ENCODE measurements around the gene SLC24A4. TPM values are rescaled to one million over a fixed set of nuclear protein-coding genes. Genes with fewer than 3 reads are reported as not detected.
A peak's percentile ranks its signal among the peaks of the same experiment; 100 is the strongest.

The SLC24A4 gene
- total RNA-seq, 1 donor from 2014 or later: not detected

- peak; percentile 15 for DNase-seq (ENCODE audit: low read depth, low spot score)
These were observed 152.7 kb downstream of the SLC24A4 start for GRCh38 chr14:92475451-92476187.

- no peak for DNase-seq (ENCODE audit: low read depth, low spot score)
These were observed 157.9 kb downstream of the SLC24A4 start for GRCh38 chr14:92480856-92481255.

GRCh38 chr14:92481386-92481785, 158.4 kb downstream of the SLC24A4 start:
- DNase-seq (ENCODE audit: low read depth, low spot score): no peak

- no peak for DNase-seq (ENCODE audit: low read depth, low spot score)
These were observed 159.0 kb downstream of the SLC24A4 start for GRCh38 chr14:92481811-92482555.

GRCh38 chr14:92482621-92483319, 159.8 kb downstream of the SLC24A4 start:
- no peak for DNase-seq (ENCODE audit: low read depth, low spot score)

GRCh38 chr14:92484132-92484823, 161.3 kb downstream of the SLC24A4 start:
- no peak for DNase-seq (ENCODE audit: low read depth, low spot score)

GRCh38 chr14:92486881-92487280, 163.9 kb downstream of the SLC24A4 start:
- DNase-seq (ENCODE audit: low read depth, low spot score): no peak

GRCh38 chr14:92487513-92488133, 164.7 kb downstream of the SLC24A4 start:
- DNase-seq (ENCODE audit: low read depth, low spot score): no peak

GRCh38 chr14:92489394-92490238, 166.7 kb downstream of the SLC24A4 start:
- DNase-seq (ENCODE audit: low read depth, low spot score): no peak

- DNase-seq (ENCODE audit: low read depth, low spot score): no peak
These were observed 167.4 kb downstream of the SLC24A4 start for GRCh38 chr14:92490239-92490959.

- DNase-seq (ENCODE audit: low read depth, low spot score): no peak
These were observed 168.8 kb downstream of the SLC24A4 start for GRCh38 chr14:92491782-92492181.

- no peak for DNase-seq (ENCODE audit: low read depth, low spot score)
These were observed 169.3 kb downstream of the SLC24A4 start for GRCh38 chr14:92492258-92492657.

GRCh38 chr14:92493024-92493423, 170.1 kb downstream of the SLC24A4 start:
- no peak for DNase-seq (ENCODE audit: low read depth, low spot score)

- DNase-seq (ENCODE audit: low read depth, low spot score): no peak
These were observed 170.5 kb downstream of the SLC24A4 start for GRCh38 chr14:92493492-92493891.

GRCh38 chr14:92494512-92494911, 171.5 kb downstream of the SLC24A4 start:
- DNase-seq (ENCODE audit: low read depth, low spot score): no peak

- DNase-seq (ENCODE audit: low read depth, low spot score): no peak
These were observed 172.1 kb downstream of the SLC24A4 start for GRCh38 chr14:92495027-92495426.

- DNase-seq (ENCODE audit: low read depth, low spot score): no peak
These were observed 173.4 kb downstream of the SLC24A4 start for GRCh38 chr14:92496191-92496857.

GRCh38 chr14:92497391-92497790, 174.4 kb downstream of the SLC24A4 start:
- DNase-seq (ENCODE audit: low read depth, low spot score): no peak

- DNase-seq (ENCODE audit: low read depth, low spot score): no peak
These were observed 176.3 kb downstream of the SLC24A4 start for GRCh38 chr14:92499234-92499633.

All from pulmonary artery endothelial cell (primary cell).